ENCODE data around the gene CYFIP2. TPM values are rescaled to one million over a fixed set of nuclear protein-coding genes. Genes with fewer than 3 reads are reported as not detected.

The CYFIP2 gene
- total and polyA plus RNA-seq, 2 of the 13 experiments (the other 11 are each of a cell fraction or from before 2014, with no cell fraction given) = 22.6 to 30.3 TPM

GRCh38 chr5:157300564-157300963 lies 34.6 kb downstream of the CYFIP2 start:
- peaks cover 8 to 23% of the 10 kb centered on the region in 2 experiments; a peak in 4 of 5 replicates for H3K36me3 ChIP-seq (replicated peaks in 1 of 2; ENCODE audit: control insufficient read depth in 1 of 2, insufficient read depth in 2 of 2, low read length in 2 of 2)
- H3K79me2 ChIP-seq (ENCODE audit: insufficient read depth, low read length) = no peaks in the 10 kb centered on the region
- H3K27ac ChIP-seq (ENCODE audit: extremely low read length, insufficient read depth, low read length) = peak overlapping the region; percentile 38
- 71% methylated on average over 2 of the region's 10 CpGs for WGBS (ENCODE audit: low lambda C conversion rate)
- H3K9me3 ChIP-seq (ENCODE audit: low read length) = no peaks in the 10 kb centered on the region
- in situ Hi-C loops (cut with HindIII; ENCODE audit: extremely low pct_ligation_motif_present, low pct_unique_long_range_greater_than_20kb) (no loop called here), intact Hi-C loops (cut with micrococcal nuclease; ENCODE audit: unreplicated experiment) (no loop called here)
- H2AFZ ChIP-seq (ENCODE audit: low read length) = no peak overlapping the region
- FAIRE-seq = no peak
- ChIA-PET CTCF (ENCODE audit: low intra/inter-chr PET ratio, low total read pairs) (no interaction called here), POLR2A (no interaction called here)
- no peak for DNase-seq (ENCODE audit: low spot score)
- BruUV-seq (replicated peaks) = no TSS peak
- H3K4me3 ChIP-seq (replicated peaks in 1 of 3; ENCODE audit: insufficient read depth in 1 of 3, low read depth in 2 of 3, low read length in 3 of 3) = no peak overlapping the region
- no peaks in the 10 kb centered on the region for H4K20me1 ChIP-seq (ENCODE audit: insufficient read depth, low read length)
- 0 out of 2 replicates have a peak, but pooled peaks cover 7% of the 10 kb centered on the region for H3K4me1 ChIP-seq (ENCODE audit: insufficient read depth, low read length)
- no peak overlapping the region for H3K4me2 ChIP-seq (ENCODE audit: low read depth, low read length)
- ATAC-seq = no peak; the same call in 2 of the 3 replicates
- no peaks in the 10 kb centered on the region for H3K27me3 ChIP-seq (ENCODE audit: control insufficient read depth in 1 of 2, insufficient read depth in 2 of 2, low read length in 2 of 2)
- no peak overlapping the region for H3K9ac ChIP-seq (ENCODE audit: insufficient read depth, low read depth, low read length)
- TF ChIP-seq FLYWCH1 (CRISPR knock-in tag; IDR thresholded peaks at IDR 0.05) (no peak), ZNF17 (CRISPR knock-in tag; IDR thresholded peaks at IDR 0.05) (no peak), XBP1 (CRISPR knock-in tag; IDR thresholded peaks at IDR 0.05) (no peak), HNF4A (CRISPR knock-in tag; IDR thresholded peaks at IDR 0.05) (peak; percentile 70), RFXAP (CRISPR knock-in tag; IDR thresholded peaks at IDR 0.05; ENCODE audit: borderline replicate concordance) (no peak), ZBTB38 (CRISPR knock-in tag; IDR thresholded peaks at IDR 0.05) (peak; percentile 72), HDAC1 (CRISPR knock-in tag; IDR thresholded peaks at IDR 0.05) (no peak), MTF2 (CRISPR knock-in tag; IDR thresholded peaks at IDR 0.05; ENCODE audit: borderline replicate concordance) (no peak), RFX1 (IDR thresholded peaks at IDR 0.05) (no peak), ZNF570 (CRISPR knock-in tag; IDR thresholded peaks at IDR 0.05; ENCODE audit: borderline replicate concordance) (no peak), POLR2AphosphoS2 (IDR thresholded peaks at IDR 0.05; ENCODE audit: low read depth, low read length) (no peak), RARA (CRISPR knock-in tag; IDR thresholded peaks at IDR 0.05) (peak; percentile 17; the same call in 1 of the 2 replicates), ZBTB10 (CRISPR knock-in tag; IDR thresholded peaks at IDR 0.05; ENCODE audit: borderline replicate concordance) (no peak), SRF (IDR thresholded peaks at IDR 0.05; ENCODE audit: low read depth, low read length) (no peak), YY1 (IDR thresholded peaks at IDR 0.05; ENCODE audit: insufficient read depth, insufficient replicate concordance, low read depth, low read length) (no peak), ZBTB21 (CRISPR knock-in tag; IDR thresholded peaks at IDR 0.05) (no peak), NCOR1 (IDR thresholded peaks at IDR 0.05; ENCODE audit: borderline replicate concordance, low read length) (no peak), PHF8 (CRISPR knock-in tag; IDR thresholded peaks at IDR 0.05) (no peak), MTA1 (CRISPR knock-in tag; IDR thresholded peaks at IDR 0.05; ENCODE audit: borderline replicate concordance) (0 out of 2 replicates have a peak, but pooled peaks have one; percentile 36), TOE1 (CRISPR knock-in tag; IDR thresholded peaks at IDR 0.05) (no peak), FOXJ3 (CRISPR knock-in tag; IDR thresholded peaks at IDR 0.05; ENCODE audit: borderline replicate concordance) (no peak), SCMH1 (CRISPR knock-in tag; IDR thresholded peaks at IDR 0.05; ENCODE audit: borderline replicate concordance) (no peak)
- TF ChIP-seq, protein P1, sequence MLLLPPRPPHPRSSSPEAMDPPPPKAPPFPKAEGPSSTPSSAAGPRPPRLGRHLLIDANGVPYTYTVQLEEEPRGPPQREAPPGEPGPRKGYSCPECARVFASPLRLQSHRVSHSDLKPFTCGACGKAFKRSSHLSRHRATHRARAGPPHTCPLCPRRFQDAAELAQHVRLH (CRISPR knock-in tag; IDR thresholded peaks at IDR 0.05; ENCODE audit: borderline replicate concordance, low read depth) = no peak
- TF ChIP-seq, protein P2, sequence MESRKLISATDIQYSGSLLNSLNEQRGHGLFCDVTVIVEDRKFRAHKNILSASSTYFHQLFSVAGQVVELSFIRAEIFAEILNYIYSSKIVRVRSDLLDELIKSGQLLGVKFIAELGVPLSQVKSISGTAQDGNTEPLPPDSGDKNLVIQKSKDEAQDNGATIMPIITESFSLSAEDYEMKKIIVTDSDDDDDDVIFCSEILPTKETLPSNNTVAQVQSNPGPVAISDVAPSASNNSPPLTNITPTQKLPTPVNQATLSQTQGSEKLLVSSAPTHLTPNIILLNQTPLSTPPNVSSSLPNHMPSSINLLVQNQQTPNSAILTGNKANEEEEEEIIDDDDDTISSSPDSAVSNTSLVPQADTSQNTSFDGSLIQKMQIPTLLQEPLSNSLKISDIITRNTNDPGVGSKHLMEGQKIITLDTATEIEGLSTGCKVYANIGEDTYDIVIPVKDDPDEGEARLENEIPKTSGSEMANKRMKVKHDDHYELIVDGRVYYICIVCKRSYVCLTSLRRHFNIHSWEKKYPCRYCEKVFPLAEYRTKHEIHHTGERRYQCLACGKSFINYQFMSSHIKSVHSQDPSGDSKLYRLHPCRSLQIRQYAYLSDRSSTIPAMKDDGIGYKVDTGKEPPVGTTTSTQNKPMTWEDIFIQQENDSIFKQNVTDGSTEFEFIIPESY (CRISPR knock-in tag; IDR thresholded peaks at IDR 0.05) = peak; percentile 69; the same call in 1 of the 2 replicates
